Mesendoderm (in vitro differentiated cells): ENCODE measurements around the gene NSD1.

Experiments used
- DNase-seq: peaks from one replicate; pipeline ENCODE4 v3.0.0; 2013
- H2AK5ac ChIP-seq: 2 replicates; pipeline ENCODE4 v1.6.1; 2013; ENCODE audit warnings: low read length, inconsistent platforms
- H2BK120ac ChIP-seq: 2 replicates; pipeline ENCODE4 v1.6.1; 2013; ENCODE audit warnings: low read depth, mild to moderate bottlenecking, low read length, moderate library complexity, mixed read lengths
- H2BK15ac ChIP-seq: replicated peaks from 2 replicates; pipeline ENCODE4 v1.6.1; 2013; ENCODE audit warnings: low read depth, mild to moderate bottlenecking, moderate library complexity
- H2BK5ac ChIP-seq: 2 replicates; pipeline ENCODE4 v1.6.1; 2013; ENCODE audit warnings: low read length, inconsistent platforms
- H3K18ac ChIP-seq: 2 replicates; pipeline ENCODE4 v1.6.1; 2013; ENCODE audit warnings: mild to moderate bottlenecking, low read length, mixed read lengths
- H3K23ac ChIP-seq: one replicate; pipeline ENCODE4 v1.6.1; 2013; ENCODE audit warnings: low read length
- H3K27ac ChIP-seq: 2 replicates; pipeline ENCODE4 v1.5.1; 2013; ENCODE audit warnings: low read depth, mild to moderate bottlenecking, inconsistent platforms, low read length, moderate library complexity
- H3K27me3 ChIP-seq: 2 replicates; pipeline ENCODE4 v1.6.1; 2013; ENCODE audit warnings: low read length, control low read depth, mild to moderate bottlenecking, inconsistent platforms; ENCODE audit not compliant: insufficient read depth, poor library complexity
- H3K36me3 ChIP-seq: 2 replicates; pipeline ENCODE4 v1.6.1; 2013; ENCODE audit warnings: low read length, inconsistent platforms; ENCODE audit not compliant: control insufficient read depth, insufficient read depth
- H3K4ac ChIP-seq: one replicate; pipeline ENCODE4 v1.6.1; 2013; ENCODE audit warnings: low read depth, mild to moderate bottlenecking, low read length, moderate library complexity
- H3K4me1 ChIP-seq: 2 replicates; pipeline ENCODE4 v1.6.1; 2013; ENCODE audit warnings: low read depth, low read length, inconsistent platforms; ENCODE audit not compliant: control insufficient read depth
- H3K4me2 ChIP-seq: 2 replicates; pipeline ENCODE4 v1.6.1; 2013; ENCODE audit warnings: low read length
- H3K4me3 ChIP-seq: 2 replicates; pipeline ENCODE4 v1.5.1; 2013; ENCODE audit warnings: mild to moderate bottlenecking, low read length
- H3K56ac ChIP-seq: one replicate; pipeline ENCODE4 v1.6.1; 2013; ENCODE audit warnings: low read length
- H3K79me1 ChIP-seq: 2 replicates; pipeline ENCODE4 v1.6.1; 2013; ENCODE audit warnings: low read length, inconsistent platforms
- H3K79me2 ChIP-seq: 2 replicates; pipeline ENCODE4 v1.6.1; 2013; ENCODE audit warnings: mild to moderate bottlenecking, low read length; ENCODE audit not compliant: control insufficient read depth, insufficient read depth
- H3K9ac ChIP-seq: 2 replicates; pipeline ENCODE4 v1.6.1; 2013; ENCODE audit warnings: low read length, inconsistent platforms
- H4K5ac ChIP-seq: one replicate; pipeline ENCODE4 v1.6.1; 2013; ENCODE audit warnings: low read length
- H4K8ac ChIP-seq: one replicate; pipeline ENCODE4 v1.6.1; 2013; ENCODE audit warnings: low read depth, mild to moderate bottlenecking, control low read depth, low read length, moderate library complexity
- WGBS: extraction: QIAGEN DNeasy Blood & Tissue Kit; methylation state at CpG from one replicate; pipeline ENCODE4 v1.1.7; 2013; ENCODE audit warnings: low lambda C conversion rate, missing lambda C conversion rate; ENCODE audit not compliant: insufficient coverage; ENCODE audit errors: extremely low coverage; 5-methylcytosine and 5-hydroxymethylcytosine counted together

NSD1 gene

DNA sequence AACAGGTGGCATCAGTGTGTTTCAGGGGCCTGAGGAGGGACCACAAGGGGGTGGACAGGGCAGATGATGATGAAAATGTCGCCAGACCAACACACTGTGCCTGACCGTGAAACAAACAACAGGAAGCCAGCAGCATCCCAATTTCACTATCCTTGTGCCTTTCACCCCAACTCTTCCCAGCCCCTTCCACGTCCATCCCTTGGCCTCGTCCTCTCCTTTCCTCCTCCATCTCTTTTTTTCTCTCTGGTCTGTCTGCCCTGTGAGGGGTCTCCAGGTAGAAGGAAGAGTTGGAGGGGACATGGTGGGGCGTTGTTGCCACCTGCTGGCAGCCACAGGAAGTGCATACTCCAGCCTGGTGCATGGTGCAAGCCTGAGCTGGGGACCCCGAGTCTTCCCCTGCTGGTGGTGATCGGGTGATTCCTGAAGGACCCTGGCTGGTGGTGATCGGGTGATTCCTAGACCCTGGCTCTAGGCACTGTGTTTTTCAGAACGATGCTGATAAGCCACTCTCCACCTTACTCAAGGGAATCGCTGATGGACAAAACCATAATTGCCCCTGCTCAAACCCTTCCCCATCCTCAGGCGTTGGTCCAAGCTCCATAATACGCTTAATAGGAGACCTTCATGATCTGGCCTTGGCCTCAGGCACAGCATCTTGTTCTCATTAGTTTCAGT lies 21.7 kb upstream of the NSD1 start:
- H3K36me3 ChIP-seq: no peaks in the 10 kb centered on the region
- H3K27me3 ChIP-seq: no peaks in the 10 kb centered on the region
- peak; percentile 90 for DNase-seq
- no peak overlapping the region for H3K4me2 ChIP-seq
- WGBS: no CpG with 5 or more reads among the region's 12 CpGs
- H2BK120ac ChIP-seq: no peak overlapping the region
- no peak overlapping the region for H4K5ac ChIP-seq
- H2BK5ac ChIP-seq: no peak overlapping the region
- H3K18ac ChIP-seq: no peak overlapping the region
- no peaks in the 10 kb centered on the region for H3K79me2 ChIP-seq
- no peak overlapping the region for H3K27ac ChIP-seq
- H3K9ac ChIP-seq: no peak overlapping the region
- H3K23ac ChIP-seq: no peak overlapping the region
- H3K4me1 ChIP-seq: no peaks in the 10 kb centered on the region
- H3K79me1 ChIP-seq: no peaks in the 10 kb centered on the region
- H4K8ac ChIP-seq: no peak overlapping the region
- no peak overlapping the region for H2BK15ac ChIP-seq
- no peak overlapping the region for H3K4ac ChIP-seq
- no peak overlapping the region for H2AK5ac ChIP-seq
- no peak overlapping the region for H3K4me3 ChIP-seq
- H3K56ac ChIP-seq: peak overlapping the region; percentile 25

DNA sequence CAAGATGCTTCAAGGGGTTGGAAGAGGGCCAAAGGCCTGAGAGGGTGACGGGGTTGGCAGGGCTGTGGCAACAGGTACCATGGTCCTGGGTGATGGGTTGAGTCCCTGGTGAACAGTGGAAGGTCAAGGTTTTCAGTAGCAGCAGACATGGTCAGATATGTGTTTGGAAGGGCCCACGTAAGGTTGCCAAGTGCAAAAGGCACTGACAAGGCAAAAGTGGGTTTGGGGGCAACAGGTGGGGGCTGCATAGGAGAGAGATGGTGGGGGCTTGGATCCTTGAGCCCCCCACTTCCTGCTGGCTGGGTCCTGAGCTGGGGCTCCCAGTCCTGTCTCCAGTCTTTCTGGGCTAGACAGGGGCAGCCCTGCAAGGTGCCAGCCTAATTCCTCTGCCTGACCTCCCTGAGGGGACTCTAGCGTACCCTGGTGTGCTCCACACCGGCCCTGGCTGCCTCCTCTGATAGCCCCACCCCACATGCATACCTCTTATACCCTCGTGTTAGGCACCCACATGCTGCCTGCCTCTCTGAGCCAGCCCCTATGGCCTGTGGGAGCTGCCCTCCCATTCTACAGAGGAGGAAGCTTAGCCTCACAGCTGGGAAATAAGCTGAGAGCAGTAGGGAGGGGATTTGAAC lies 20.9 kb upstream of the NSD1 start:
- DNase-seq: no peak
- no CpG with 5 or more reads among the region's 5 CpGs for WGBS

DNA sequence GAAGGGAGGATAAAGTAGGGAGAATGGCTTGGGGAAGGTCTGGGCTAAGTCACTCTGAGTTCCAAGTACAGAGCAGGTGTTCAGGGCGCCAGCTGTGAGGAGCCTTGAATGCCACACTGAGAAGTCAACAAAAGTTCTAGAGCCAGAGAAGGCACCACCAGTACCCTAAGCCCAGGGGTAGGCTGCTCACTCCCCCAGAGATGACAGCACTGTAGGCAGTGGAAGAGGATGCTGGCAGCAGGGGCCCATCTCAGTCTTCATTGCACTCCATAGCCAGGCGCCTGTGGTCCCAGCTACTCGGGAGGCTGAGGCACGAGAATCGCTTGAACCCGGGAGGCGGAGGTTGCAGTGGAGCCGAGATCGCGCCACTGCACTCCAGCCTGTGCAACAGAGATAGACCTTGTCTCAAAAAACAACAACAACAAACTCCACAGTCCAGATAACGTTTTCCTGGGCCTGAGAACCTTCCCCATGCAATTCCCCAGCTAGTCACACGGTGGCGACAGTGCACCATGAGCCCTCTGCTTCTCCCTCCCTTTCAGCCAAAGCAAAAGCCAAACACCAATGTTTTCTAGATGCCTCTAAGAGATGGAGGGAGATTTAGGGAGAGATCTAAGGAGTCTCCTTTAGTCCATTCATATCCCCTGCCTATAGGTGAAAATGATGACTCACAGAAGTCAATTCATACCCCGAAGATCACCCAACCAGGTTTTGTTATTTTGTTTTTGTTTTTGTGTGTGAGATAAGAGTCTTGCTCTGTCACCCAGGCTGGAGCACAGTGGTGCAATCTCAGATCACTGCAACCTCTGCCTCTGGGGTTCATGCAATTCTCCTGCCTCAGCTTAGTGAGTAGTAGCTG lies 19.8 kb upstream of the NSD1 start:
- H3K56ac ChIP-seq: no peak overlapping the region
- H3K27me3 ChIP-seq: no peaks in the 10 kb centered on the region
- no peak overlapping the region for H3K18ac ChIP-seq
- peak; percentile 81 for DNase-seq
- no peaks in the 10 kb centered on the region for H3K36me3 ChIP-seq
- H4K5ac ChIP-seq: no peak overlapping the region
- H3K23ac ChIP-seq: no peak overlapping the region
- H4K8ac ChIP-seq: no peak overlapping the region
- H3K4me2 ChIP-seq: no peak overlapping the region
- no peak overlapping the region for H2BK15ac ChIP-seq
- H3K4ac ChIP-seq: no peak overlapping the region
- H3K4me3 ChIP-seq: no peak overlapping the region
- H3K79me2 ChIP-seq: no peaks in the 10 kb centered on the region
- H2BK5ac ChIP-seq: no peak overlapping the region
- H2BK120ac ChIP-seq: no peak overlapping the region
- H3K9ac ChIP-seq: no peak overlapping the region
- no CpG with 5 or more reads among the region's 14 CpGs for WGBS
- no peaks in the 10 kb centered on the region for H3K79me1 ChIP-seq
- H2AK5ac ChIP-seq: no peak overlapping the region
- no peak overlapping the region for H3K27ac ChIP-seq
- no peaks in the 10 kb centered on the region for H3K4me1 ChIP-seq

More for the DNA sequence above, 20.9 kb upstream of the NSD1 start:
- no peak overlapping the region for H2BK5ac ChIP-seq
- no peak overlapping the region for H2BK15ac ChIP-seq
- H3K79me1 ChIP-seq: no peaks in the 10 kb centered on the region
- H3K4me1 ChIP-seq: no peaks in the 10 kb centered on the region
- no peak overlapping the region for H3K18ac ChIP-seq
- no peak overlapping the region for H3K4me2 ChIP-seq
- no peak overlapping the region for H2AK5ac ChIP-seq
- H3K4me3 ChIP-seq: no peak overlapping the region
- no peaks in the 10 kb centered on the region for H3K36me3 ChIP-seq
- no peak overlapping the region for H3K23ac ChIP-seq
- H2BK120ac ChIP-seq: no peak overlapping the region
- H3K27me3 ChIP-seq: no peaks in the 10 kb centered on the region
- H3K9ac ChIP-seq: no peak overlapping the region
- no peaks in the 10 kb centered on the region for H3K79me2 ChIP-seq
- no peak overlapping the region for H4K5ac ChIP-seq
- no peak overlapping the region for H3K4ac ChIP-seq
- H3K27ac ChIP-seq: no peak overlapping the region
- no peak overlapping the region for H3K56ac ChIP-seq
- no peak overlapping the region for H4K8ac ChIP-seq

DNA sequence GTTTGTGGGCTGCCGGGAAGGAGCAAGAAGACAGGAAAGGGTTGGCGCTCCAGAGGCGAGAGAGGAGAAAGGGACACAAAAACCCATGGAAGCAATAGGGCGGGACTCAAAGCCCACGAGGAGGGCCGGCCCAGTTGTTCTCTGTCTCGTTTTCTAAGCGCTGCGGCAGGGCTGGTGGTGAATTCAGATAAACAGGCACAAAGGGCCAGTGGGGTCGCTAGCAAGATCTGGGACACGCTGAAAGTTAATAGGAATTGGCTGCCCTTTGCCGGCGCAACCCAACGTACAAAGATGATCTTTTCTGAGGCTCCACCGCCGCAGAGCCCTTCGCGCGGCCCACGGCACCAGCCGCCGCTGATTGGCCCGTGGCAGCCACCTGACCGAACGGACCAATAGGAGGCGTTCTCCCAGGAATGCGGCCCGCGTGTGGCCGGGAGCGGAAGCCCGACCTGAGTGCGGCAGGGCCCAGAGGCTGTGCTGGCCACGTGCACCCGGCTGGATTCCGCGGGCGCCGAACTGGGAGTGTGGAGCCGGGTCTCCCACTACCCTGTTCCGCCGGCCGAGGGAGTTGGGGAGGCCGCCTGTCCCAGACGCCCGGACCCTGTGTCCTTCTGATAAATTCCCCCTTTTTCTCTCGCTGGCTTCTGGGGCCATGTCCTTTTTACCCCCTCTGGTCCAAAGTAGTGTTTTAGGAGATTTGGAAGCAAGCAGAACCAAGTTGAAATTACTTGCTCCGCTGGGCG lies 16.8 kb upstream of the NSD1 start:
- H3K4me1 ChIP-seq: no peaks in the 10 kb centered on the region
- no peak overlapping the region for H2BK15ac ChIP-seq
- H3K79me1 ChIP-seq: no peaks in the 10 kb centered on the region
- H4K8ac ChIP-seq: peak overlapping the region; percentile 59
- H3K27ac ChIP-seq: no peak overlapping the region
- H3K23ac ChIP-seq: no peak overlapping the region
- no peaks in the 10 kb centered on the region for H3K79me2 ChIP-seq
- H2BK120ac ChIP-seq: no peak overlapping the region
- peak overlapping the region; percentile 17 for H4K5ac ChIP-seq
- peak overlapping the region; percentile 77 for H3K56ac ChIP-seq
- H3K9ac ChIP-seq: peak overlapping the region; percentile 29
- H3K18ac ChIP-seq: no peak overlapping the region
- peak; percentile 92 for DNase-seq
- no peak overlapping the region for H3K4me3 ChIP-seq
- no peak overlapping the region for H3K4me2 ChIP-seq
- H2BK5ac ChIP-seq: no peak overlapping the region
- no peaks in the 10 kb centered on the region for H3K36me3 ChIP-seq
- H3K27me3 ChIP-seq: no peaks in the 10 kb centered on the region
- H2AK5ac ChIP-seq: no peak overlapping the region
- H3K4ac ChIP-seq: peak overlapping the region; percentile 37
- no CpG with 5 or more reads among the region's 49 CpGs for WGBS

DNA sequence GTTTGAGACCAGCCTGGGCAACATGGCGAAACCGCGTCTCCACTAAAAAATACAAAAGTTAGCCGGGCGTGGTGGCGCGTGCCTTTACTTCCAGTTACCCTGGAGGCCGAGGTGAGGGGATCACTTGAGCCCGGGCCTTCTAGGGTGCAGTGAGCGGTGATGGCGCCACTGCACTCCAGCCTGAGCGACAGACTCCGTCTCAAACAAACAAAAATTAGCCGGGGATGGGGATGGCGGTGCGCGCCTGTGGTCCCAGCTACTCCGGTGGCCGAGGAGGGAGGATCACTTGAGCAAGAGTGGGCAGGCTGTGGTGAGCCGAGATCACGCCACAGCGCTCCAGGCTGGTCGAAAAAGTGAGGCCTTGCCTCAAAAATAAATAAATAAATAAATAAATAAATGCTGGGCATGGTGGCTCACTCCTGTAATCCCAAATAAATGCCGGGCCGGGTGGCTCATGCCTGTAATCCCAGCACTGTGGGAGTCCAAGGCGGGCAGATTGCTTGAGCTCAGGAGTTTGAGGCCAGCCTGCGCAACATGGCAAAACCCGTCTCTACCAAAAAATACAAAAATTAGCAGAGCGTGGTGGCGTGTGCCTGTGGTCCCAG lies 16.0 kb upstream of the NSD1 start:
- H3K27me3 ChIP-seq: no peaks in the 10 kb centered on the region

More for the DNA sequence above, 16.0 kb upstream of the NSD1 start:
- no peak overlapping the region for H3K18ac ChIP-seq
- H2BK5ac ChIP-seq: no peak overlapping the region
- no peaks in the 10 kb centered on the region for H3K79me2 ChIP-seq
- no peak overlapping the region for H2AK5ac ChIP-seq
- H3K4me3 ChIP-seq: no peak overlapping the region
- no peak overlapping the region for H4K8ac ChIP-seq
- no peak overlapping the region for H3K4ac ChIP-seq
- no CpG with 5 or more reads among the region's 30 CpGs for WGBS
- H3K79me1 ChIP-seq: no peaks in the 10 kb centered on the region
- no peak overlapping the region for H4K5ac ChIP-seq
- H3K9ac ChIP-seq: no peak overlapping the region
- H2BK15ac ChIP-seq: no peak overlapping the region
- no peak for DNase-seq
- H3K4me1 ChIP-seq: no peaks in the 10 kb centered on the region
- H3K23ac ChIP-seq: no peak overlapping the region
- H3K36me3 ChIP-seq: no peaks in the 10 kb centered on the region
- H3K56ac ChIP-seq: no peak overlapping the region
- H3K27ac ChIP-seq: no peak overlapping the region
- no peak overlapping the region for H2BK120ac ChIP-seq
- no peak overlapping the region for H3K4me2 ChIP-seq
